HEK293 (cell line): ENCODE results near the gene UPK3BL2.
"Not testable (repeated sequence)": the region's sequence is repeated elsewhere in the genome, so short reads cannot be mapped to it uniquely, and the experiment has no call there.

Experiments
- GFI1B ChIP-seq: fragments of 450-650 bp; formaldehyde crosslinking; IDR thresholded peaks from 2 replicates; pipeline ENCODE4 v1.5.1; 2016; ENCODE audit warnings: missing biosample characterization, missing genetic modification characterization
- ZNF138 ChIP-seq: fragments of 450-650 bp; formaldehyde crosslinking; IDR thresholded peaks from 2 replicates; pipeline ENCODE4 v1.5.1; 2016; ENCODE audit warnings: missing biosample characterization, missing genetic modification characterization, borderline replicate concordance
- ZNF175 ChIP-seq: fragments of 450-650 bp; formaldehyde crosslinking; IDR thresholded peaks from 2 replicates; pipeline ENCODE4 v1.5.1; 2016; ENCODE audit warnings: missing biosample characterization, missing genetic modification characterization
- ZNF785 ChIP-seq: fragments of 450-650 bp; formaldehyde crosslinking; IDR thresholded peaks from 2 replicates; pipeline ENCODE4 v1.5.1; 2016; ENCODE audit warnings: missing biosample characterization, missing genetic modification characterization
- ZXDB ChIP-seq: fragments of 450-650 bp; formaldehyde crosslinking; IDR thresholded peaks from 2 replicates; pipeline ENCODE4 v1.5.1; 2016; ENCODE audit warnings: missing biosample characterization, missing genetic modification characterization
- TF ChIP-seq, protein P1 (sequence below): fragments of 450-650 bp; formaldehyde crosslinking; IDR thresholded peaks from 2 replicates; pipeline ENCODE4 v1.5.1; 2016; ENCODE audit warnings: missing biosample characterization, missing genetic modification characterization
- TF ChIP-seq, protein P2 (sequence below): fragments of 450-650 bp; IDR thresholded peaks from 2 replicates; pipeline ENCODE4 v1.5.1; 2018; ENCODE audit warnings: missing biosample characterization, missing genetic modification characterization

DNA sequence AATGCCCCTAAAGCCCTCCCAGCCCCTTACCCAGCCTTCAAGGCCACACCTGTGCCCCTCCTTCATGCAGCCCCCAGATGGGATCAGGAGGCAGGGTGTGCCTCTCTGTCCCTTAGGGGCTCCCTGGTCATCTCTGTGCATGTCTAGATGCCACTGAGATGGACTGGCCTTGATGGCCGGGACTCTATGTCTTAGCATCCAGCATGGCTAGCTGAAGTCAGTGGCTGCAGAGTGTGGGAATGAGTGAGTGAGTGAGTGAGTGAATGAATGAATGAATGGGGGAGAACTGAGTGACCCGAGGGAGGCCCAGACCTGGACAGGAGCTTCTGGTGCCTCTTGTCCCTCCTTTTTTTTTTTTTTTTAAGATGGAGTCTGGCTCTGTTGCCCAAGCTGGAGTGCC, 11.4 kb downstream of the UPK3BL2 start:
- not testable (repeated sequence) for TF ChIP-seq ZNF138 (tag by site-specific recombination); ZNF175 (tag by site-specific recombination); ZNF785; GFI1B (tag by site-specific recombination); ZXDB (tag by site-specific recombination)
- TF ChIP-seq, protein P1, sequence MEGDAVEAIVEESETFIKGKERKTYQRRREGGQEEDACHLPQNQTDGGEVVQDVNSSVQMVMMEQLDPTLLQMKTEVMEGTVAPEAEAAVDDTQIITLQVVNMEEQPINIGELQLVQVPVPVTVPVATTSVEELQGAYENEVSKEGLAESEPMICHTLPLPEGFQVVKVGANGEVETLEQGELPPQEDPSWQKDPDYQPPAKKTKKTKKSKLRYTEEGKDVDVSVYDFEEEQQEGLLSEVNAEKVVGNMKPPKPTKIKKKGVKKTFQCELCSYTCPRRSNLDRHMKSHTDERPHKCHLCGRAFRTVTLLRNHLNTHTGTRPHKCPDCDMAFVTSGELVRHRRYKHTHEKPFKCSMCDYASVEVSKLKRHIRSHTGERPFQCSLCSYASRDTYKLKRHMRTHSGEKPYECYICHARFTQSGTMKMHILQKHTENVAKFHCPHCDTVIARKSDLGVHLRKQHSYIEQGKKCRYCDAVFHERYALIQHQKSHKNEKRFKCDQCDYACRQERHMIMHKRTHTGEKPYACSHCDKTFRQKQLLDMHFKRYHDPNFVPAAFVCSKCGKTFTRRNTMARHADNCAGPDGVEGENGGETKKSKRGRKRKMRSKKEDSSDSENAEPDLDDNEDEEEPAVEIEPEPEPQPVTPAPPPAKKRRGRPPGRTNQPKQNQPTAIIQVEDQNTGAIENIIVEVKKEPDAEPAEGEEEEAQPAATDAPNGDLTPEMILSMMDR (tag by site-specific recombination): not testable (repeated sequence)
- TF ChIP-seq, protein P2, sequence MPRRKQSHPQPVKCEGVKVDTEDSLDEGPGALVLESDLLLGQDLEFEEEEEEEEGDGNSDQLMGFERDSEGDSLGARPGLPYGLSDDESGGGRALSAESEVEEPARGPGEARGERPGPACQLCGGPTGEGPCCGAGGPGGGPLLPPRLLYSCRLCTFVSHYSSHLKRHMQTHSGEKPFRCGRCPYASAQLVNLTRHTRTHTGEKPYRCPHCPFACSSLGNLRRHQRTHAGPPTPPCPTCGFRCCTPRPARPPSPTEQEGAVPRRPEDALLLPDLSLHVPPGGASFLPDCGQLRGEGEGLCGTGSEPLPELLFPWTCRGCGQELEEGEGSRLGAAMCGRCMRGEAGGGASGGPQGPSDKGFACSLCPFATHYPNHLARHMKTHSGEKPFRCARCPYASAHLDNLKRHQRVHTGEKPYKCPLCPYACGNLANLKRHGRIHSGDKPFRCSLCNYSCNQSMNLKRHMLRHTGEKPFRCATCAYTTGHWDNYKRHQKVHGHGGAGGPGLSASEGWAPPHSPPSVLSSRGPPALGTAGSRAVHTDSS (tag by site-specific recombination): not testable (repeated sequence)
